Measurements from ENCODE around the gene TMCC1.

GRCh38 chr3:129653019-129653418 lies 240.5 kb downstream of the TMCC1 start:
- TF ChIP-seq, protein P1, sequence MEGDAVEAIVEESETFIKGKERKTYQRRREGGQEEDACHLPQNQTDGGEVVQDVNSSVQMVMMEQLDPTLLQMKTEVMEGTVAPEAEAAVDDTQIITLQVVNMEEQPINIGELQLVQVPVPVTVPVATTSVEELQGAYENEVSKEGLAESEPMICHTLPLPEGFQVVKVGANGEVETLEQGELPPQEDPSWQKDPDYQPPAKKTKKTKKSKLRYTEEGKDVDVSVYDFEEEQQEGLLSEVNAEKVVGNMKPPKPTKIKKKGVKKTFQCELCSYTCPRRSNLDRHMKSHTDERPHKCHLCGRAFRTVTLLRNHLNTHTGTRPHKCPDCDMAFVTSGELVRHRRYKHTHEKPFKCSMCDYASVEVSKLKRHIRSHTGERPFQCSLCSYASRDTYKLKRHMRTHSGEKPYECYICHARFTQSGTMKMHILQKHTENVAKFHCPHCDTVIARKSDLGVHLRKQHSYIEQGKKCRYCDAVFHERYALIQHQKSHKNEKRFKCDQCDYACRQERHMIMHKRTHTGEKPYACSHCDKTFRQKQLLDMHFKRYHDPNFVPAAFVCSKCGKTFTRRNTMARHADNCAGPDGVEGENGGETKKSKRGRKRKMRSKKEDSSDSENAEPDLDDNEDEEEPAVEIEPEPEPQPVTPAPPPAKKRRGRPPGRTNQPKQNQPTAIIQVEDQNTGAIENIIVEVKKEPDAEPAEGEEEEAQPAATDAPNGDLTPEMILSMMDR (IDR thresholded peaks at IDR 0.05): no peak
- TF ChIP-seq POLR2A (IDR thresholded peaks at IDR 0.05): no peak
